ENCODE measurements around the gene SEZ6.

The SEZ6 gene, protein sequence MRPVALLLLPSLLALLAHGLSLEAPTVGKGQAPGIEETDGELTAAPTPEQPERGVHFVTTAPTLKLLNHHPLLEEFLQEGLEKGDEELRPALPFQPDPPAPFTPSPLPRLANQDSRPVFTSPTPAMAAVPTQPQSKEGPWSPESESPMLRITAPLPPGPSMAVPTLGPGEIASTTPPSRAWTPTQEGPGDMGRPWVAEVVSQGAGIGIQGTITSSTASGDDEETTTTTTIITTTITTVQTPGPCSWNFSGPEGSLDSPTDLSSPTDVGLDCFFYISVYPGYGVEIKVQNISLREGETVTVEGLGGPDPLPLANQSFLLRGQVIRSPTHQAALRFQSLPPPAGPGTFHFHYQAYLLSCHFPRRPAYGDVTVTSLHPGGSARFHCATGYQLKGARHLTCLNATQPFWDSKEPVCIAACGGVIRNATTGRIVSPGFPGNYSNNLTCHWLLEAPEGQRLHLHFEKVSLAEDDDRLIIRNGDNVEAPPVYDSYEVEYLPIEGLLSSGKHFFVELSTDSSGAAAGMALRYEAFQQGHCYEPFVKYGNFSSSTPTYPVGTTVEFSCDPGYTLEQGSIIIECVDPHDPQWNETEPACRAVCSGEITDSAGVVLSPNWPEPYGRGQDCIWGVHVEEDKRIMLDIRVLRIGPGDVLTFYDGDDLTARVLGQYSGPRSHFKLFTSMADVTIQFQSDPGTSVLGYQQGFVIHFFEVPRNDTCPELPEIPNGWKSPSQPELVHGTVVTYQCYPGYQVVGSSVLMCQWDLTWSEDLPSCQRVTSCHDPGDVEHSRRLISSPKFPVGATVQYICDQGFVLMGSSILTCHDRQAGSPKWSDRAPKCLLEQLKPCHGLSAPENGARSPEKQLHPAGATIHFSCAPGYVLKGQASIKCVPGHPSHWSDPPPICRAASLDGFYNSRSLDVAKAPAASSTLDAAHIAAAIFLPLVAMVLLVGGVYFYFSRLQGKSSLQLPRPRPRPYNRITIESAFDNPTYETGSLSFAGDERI

DNA sequence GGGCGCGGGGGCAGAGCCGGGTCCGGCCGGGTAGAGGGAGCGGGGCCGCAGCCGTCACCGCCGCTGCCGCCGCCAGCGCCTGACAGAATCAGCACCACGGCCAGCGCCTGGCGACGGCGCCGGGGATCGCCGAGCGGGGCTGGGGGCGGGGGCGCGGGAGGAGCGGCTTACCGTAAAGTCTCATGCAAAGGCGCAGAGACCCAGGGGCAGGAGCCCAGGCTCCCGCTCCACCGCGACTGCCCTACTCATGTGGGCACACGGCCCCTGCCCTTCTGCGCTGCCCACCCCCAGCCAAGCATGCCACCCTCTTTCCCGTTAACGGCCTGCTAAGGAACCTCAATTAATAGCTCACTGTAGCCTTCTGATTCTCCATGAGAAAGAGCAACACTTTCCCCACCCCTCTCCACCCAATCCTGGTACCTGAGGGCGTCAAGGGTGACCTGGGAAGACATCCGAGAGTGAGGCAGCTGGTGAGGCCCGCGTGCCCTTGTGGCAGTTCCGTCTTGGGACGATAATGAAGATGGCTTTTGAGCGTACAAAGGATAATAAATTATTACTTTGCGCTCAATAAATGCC lies at the start of gene SEZ6:
Gene SEZ6 (minus strand): TSS at position 98 of the 576 bp plus-strand sequence. CDS start 164 bp downstream, outside the sequence.
- peak; percentile 33 for DNase-seq

DNA sequence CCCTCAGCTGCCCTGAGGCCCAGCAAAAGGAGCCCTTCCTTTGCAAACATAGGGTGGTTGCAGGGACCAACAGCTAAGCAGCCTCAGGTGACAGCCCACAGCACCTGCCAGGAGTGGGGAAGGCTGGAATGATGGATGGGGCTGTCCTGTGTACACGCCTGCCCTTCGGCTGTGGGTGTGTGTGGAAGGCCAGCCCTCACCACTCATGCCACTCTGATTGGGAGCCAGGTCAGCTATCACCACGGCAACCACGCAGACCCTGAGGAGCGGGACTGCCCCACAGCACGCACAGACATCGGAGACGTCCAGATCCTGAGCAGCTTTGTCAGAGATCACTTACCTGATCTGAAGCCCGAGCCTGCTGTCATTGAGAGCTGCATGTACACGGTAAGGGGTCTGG lies 49.0 kb upstream of the SEZ6 start:
- no peak for DNase-seq

DNA sequence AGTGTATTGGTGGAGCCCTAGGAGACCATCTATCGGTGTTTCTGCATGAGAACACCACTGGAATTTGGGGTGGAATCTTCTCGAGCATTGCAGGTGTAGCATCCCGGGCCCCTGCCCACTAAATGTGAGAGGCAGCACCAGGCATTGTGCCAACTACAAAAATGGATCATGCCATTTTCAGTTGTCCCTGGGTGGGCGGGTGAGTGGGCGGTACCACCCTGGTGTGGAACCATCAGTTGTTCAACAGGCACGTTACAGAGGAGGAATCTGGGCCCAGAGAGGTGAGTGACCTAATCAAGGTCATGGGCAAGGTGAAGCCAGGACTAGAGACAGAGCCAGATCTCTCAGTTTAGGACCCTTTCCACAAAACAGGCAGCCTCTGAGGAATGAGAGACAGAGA lies 45.9 kb upstream of the SEZ6 start:
- no peak for DNase-seq

DNA sequence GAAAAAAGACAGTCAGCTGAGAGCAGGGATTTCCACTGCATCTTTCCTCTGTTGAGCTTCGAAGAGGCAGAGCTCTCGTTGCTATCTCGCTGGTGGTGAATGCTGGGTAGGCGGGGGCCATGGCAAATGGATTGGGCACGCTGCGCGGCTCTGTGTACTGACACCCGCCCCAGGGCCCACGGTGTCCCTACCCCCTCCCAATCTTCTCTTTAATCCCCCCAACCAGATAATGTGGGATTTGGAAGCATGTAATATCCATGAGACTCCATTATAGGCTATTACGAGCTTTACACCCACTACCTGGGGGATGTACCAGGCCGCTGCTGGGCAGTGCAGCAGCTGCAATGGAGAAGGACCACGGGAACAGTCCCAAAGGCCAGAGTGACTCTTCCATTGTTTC lies 45.4 kb upstream of the SEZ6 start:
- DNase-seq, result no peak

DNA sequence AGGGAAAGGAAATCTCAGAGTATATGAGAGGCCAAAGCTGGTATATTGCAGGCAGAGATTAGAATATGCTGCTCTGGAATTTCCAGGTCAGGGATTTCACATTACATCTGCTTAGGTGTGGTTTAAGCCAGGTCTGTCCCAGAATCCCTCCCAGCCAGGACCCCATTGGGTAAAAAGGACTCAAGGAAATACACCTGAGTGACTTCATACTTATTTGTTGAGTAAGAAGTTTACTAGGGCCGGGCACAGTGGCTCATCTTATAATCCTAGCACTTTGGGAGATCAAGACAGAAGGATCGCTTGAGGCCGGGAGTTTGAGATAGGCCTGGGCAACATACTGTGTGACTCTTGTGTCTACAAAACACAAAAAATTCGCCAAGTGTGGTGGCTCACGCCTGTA lies 44.3 kb upstream of the SEZ6 start:
- no peak for DNase-seq

DNA sequence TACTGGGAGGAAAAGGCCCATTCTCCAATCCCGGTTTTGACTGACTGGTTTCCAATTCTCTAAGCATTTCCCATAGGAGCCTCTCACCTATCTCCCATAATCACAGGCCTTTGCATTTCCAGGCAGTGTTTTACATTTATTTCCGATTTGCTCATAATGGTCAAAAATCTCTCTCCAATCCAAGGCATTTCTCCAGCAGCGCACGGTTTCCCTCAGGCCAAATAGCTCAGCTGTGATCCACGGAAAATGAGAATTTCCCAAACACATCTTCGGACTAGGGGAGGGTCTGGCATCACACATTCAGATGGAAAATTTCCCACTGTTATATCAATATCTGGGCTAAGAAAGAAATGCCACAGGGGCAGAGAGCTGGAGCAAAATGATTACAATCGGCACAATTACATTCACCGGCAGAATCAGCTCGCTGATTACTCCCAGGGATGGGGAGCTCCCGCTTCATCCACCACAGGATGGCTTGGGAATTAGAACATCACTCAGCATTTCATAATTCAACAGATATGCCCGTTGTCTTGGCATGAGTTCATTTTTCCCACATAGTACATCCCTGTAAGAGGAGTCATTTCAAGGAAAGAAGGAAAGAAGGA lies 43.8 kb upstream of the SEZ6 start:
- DNase-seq, result no peak

DNA sequence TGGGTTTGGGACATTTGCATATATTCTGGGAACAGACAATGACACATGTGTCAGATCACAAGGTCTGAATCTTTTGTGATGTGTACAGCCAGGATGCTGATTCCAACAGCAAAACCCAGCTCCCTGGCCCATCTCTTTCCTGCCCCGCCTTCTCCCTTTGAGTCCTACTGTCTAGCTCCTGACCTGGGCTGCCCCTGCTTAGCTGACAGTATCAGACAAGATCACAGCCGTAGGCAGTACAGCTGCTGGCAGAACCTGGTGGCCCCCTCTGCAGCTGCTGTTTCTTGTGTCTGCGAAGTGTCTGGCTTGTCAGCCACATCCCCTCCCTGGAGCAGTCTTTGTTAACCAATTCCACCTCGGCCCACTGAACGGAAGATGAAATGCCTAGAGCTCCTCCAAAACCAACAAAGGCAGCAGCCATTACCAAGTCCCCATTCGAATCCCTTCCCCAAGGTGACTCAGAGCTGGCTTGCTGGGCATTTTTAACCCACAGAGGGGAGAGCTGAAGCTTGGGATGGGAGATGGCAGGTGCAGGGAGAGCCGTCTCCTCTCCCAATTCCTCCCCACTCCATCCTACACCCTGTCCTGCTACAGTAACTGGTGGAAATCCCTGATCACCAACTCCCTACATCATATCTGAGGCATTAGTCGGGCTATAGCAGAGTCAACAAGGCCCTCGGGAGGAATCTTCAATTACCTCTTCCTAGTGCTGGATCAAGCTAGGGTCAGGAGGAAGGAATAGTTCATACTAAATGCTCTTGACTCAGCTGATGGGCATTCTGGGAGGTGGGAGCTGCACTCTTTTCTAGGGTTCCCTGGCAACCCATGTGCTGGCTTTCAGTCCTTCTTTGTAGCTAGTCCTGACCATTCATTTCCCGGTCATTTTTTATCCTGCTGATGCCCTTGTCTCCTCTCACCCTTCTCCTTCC lies 42.9 kb upstream of the SEZ6 start:
- DNase-seq, result peak; percentile 21

DNA sequence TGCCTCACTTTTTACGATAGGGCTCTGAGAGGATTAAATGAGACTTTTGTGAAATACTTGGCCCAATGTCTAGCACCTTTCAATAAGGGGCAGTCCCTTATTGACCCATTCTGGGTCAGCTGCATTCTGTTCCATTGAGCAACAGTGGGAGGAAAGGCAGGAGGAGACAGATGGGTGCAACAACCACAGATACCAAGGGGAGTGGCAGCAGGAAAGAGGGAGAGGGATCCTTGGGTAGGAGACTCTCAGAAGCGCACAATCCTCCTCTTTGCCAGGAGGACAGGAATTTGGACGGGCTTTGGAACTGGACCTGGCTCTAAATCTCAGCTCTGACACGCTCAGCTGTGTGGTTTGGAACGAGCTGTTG lies 40.6 kb upstream of the SEZ6 start:
- DNase-seq, result no peak

DNA sequence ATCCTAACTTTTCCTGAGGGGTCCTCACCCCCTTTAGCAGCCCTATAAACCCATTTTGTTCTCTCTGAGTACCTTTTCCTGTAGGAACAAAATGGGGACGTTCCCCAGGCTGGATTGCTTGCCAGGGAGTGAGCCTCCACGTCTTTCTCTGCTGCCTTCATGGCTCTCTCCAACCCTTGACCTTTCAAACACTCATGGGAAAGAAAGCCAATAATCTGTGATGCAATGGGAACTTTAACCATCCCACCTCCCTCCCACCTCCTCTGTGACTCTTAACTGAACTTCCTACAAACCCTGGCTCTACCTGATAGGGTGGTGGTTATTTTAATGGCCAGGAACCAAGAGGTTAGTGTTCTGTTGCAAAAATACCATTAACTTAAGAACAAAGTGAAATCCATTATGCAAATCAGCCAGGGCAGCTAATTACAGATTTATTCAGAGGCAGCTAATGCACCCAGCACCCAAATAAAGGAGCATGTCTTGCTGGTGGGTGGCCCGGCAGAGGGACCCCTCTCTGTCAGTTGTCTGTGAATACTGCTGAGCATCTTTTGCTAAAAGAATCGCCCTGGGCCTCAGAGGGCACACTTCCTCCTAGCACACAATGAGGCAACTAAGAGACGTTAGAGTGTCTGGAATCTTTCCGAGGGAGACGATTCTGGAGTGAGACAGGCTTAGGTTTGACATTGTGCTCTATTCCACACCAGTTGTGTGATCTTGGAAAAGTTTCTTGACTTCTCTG lies 40.1 kb upstream of the SEZ6 start:
- DNase-seq, result no peak

DNA sequence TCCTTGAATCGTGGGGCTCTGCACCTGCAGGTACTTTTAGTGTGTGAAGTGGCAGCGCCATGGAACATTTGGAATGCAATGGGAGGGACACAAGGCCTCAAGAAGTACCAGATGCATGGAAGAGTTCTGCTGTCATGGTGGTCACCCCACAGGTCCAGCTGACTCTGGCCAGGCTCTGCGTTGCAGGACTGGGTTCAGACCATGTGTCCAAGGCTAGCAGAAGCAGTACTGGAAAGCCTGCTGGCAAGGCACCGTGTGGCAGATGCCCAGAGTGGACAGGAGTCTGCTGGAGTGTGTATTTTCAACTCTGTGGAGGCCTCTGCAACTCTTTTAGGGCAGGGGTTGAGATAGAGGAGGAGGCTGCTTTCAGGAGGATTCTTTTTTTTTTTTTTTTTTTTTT lies 39.2 kb upstream of the SEZ6 start:
- DNase-seq, result no peak

DNA sequence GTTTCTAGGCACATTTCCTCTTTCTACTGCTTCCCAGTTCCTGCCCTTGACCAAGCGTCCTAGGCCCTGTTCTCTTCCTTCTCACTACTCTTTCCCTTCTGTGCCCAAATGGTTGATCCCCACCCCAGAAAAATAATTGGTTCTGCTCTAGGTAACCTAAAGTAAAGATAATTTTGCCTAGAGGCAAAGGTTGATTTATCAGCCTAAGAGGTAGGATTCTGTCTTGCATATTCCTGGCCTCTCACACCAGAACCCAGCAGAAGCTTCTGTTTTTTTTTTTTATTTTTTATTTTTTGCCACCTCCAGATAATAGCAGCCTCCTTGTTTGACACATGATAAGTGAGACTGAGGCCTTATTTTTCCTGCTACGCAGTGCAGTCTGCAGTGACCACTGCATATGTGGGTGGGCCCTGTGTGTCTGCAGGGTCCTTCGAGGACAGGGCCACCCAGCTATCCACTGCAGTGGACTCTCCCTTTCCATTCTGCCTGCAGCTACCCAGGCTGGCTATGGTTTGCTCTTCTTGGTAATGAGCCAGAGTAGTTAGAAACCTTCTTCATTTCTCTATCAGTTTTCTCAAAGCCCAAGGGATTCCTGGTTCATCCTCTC lies 37.8 kb upstream of the SEZ6 start:
- DNase-seq, result no peak

DNA sequence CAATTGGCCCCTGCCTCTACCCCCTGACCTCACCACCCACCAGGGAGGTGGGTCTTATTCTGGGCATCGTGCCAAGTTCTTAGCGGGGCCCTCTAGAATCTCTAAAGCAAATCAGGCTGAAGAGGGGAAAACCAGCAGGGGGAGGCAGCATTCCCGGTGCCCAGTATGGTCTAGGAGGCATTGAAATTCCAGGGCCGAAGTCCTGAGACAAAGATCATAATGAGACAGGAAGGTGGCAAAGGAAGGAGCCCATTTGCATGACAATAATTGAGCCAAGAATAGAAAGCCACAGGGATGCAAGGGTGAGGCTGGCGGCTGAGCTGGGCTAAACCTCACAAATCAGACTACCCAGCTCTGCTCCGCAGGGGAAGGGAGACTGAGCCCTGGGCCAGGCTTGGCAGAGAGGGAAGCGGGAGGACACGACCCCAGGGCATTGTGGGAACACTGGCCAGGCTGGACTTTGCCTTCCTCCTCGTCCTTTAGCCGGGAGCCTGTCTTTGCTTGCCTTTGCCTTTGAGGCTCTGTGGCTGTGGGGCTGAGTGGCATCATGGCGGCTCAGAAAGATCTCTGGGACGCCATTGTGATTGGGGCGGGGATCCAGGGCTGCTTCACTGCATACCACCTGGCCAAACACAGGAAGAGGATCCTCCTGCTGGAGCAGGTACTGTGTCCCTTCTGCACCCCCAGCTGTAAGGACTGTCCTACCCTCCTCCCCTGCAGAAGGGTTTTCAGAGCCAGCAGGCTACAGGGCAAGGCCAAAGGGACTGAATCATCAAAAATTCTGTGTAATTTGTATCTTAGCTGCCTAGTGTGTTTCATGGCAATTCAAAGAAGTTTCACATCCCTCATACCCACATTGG lies 37.1 kb upstream of the SEZ6 start, which contains the start of gene PIPOX:
Gene PIPOX (plus strand): TSS at position 463 of the 860 bp plus-strand sequence. CDS start 85 bp downstream, at position 548.
- DNase-seq, result peak; percentile 82

DNA sequence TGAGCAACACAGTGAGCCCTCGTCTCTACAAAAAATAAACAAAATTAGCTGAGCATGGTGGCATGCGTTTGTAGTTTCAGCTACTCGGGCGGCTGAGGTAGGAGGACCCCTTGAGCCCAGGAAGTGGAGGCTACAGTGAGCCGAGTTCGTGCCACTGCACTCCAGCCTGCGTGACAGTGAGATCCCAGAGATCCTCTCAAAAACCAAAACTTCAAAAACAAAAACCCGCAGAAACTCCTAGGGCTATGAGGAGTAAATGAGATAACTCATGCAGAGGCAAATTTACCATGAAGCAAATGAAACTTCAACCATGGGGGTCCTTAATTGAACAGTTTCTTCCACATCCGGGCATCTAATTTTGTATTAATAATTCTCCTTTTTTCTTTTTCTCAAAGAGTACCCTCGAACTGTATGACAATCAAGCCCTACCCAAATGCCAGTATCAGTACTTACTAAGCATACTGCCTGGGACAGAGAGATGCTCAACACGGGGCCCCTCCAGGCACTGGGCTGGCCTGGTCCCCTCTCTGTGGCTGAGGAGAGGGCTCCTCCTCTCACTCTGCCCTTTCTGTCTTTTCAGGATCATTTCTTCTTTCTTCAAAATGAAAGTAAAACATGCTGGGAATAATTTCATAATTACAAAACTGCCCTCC lies 36.3 kb upstream of the SEZ6 start:
- no peak for DNase-seq

DNA sequence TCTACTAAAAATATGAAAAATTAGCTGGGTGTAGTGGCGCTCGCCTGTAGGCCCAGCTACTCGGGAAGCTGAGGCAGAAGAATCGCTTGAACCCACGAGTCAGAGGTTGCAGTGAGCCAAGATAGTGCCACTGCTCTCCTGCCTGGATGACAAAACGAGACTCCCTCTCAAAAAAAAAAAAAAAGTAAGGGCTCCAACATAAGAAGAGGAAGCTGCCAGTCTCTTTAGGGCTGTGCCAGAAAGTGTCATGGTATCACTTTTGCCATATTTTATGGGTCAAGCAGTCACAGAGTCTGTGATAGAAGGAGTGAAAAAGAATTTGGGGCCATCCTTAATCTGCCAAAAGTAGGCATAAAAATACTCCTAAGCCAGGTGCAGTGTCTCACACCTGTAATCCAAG lies 35.7 kb upstream of the SEZ6 start:
- DNase-seq, result no peak

DNA sequence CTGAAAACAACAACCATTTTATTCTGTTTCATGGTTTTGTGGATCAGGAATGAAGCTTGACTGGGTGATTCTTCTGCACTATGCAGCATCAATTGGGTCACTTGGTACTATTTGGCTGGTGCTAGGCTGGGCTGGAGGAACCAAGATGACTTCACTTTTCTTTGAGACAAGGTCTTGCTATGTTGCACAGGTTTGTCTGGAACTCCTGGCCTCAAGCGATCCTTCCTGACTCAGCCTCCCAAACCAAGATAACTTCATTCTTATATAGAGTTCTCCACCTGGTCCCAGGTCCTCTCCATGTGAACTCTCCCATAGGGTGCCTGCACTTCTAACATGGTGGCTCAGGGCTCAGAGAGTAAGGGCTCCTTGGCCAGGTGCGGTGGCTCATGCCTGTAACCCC lies 35.3 kb upstream of the SEZ6 start:
- no peak for DNase-seq

DNA sequence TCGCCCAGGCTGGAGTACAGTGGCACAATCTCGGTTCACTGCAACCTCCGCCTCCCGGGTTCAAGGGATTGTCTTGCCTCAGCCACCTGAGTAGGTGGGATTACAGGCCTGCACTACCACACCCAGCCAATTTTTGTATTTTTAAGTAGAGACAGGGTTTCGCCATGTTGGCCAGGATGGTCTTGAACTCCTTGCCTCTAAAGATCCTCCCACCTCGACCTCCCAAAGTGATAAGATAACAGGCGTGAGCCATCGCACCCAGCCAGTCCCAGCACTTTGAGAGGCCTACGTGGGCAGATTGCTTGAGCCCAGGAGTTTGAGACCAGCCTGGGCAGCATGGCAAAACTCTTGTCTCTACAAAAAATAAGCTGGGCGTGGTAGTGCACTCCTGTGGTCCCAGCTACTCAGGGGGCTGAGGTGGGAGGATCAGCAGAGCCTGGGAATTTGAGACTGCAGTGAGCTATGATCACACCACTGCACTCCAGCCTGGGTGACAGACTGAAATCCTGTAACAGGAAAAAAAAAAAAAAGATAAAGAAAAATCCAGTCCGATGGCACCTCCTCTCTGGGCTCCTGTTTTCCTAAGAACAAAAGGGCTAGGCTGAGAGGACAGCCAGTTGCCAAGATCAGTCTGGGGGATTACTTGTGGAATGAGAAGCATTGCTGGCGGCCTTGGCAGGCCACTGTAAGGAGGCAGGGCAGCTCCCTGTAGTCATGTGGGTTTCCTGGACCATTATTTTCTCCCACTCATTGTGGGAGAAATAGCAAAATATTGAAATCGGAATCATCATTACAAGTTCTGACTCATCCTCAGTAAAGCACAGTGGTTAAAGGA lies 34.1 kb upstream of the SEZ6 start:
- no peak for DNase-seq

DNA sequence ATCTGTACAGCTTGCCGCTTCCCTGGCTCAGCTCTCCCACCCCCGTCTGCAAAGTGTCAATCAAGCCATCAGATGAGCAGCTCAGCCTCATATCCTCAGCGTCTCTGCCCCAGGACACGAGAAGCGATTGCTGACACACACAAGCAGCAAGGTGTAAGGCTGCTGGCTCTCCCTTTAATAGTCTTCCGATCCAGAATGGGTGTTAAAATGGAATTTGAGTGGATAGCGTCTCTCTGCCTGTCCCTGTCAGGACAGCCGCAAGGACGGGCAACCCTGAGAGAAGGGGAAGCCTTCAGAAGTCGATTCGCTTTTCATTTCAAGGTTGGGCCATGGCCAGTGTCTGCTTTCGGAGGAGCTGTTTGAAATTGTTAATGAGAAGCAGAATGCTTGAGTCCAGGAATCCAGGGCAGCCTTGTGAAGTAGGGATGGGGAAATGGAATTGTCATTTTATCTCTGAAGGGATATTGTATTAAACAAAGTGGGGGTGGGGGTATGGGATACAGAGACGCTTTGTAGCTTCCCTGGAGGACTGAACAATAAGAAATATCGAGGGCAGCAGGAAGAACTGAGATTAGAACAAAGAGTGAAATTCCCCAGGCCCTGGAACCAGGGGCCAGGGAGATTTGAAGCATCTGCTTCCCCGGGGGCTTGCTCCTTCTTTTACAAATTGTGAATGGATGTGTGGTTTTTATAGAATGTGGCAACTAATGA lies 32.4 kb upstream of the SEZ6 start:
- DNase-seq, result no peak

DNA sequence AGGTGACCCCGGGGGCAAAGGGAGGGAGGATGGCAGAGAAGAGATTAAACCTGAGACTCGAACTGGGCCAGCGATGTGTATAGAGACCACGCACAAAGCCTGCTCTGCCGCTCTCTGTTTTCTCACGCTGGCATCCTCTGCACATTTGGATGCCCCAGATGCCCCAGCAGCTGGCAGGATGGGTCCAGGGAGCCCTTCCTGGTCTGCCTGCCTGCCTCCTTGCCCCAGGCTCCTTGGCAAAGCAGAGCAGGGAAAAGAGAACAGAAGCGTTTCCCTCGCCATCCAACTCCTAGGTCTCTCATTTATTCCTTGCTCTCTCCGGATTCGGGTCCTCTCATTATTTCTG lies 31.9 kb upstream of the SEZ6 start:
- no peak for DNase-seq
